NCI-H510A (cell line): ENCODE data around the gene METTL17.
"Not testable (repeated sequence)": the region's sequence is repeated elsewhere in the genome, so short reads cannot be mapped to it uniquely, and the experiment has no call there.

Experiments
- DNase-seq: peaks from one replicate; lab custom pipeline; 2025; lab: John Stamatoyannopoulos, UW

Gene METTL17

DNA sequence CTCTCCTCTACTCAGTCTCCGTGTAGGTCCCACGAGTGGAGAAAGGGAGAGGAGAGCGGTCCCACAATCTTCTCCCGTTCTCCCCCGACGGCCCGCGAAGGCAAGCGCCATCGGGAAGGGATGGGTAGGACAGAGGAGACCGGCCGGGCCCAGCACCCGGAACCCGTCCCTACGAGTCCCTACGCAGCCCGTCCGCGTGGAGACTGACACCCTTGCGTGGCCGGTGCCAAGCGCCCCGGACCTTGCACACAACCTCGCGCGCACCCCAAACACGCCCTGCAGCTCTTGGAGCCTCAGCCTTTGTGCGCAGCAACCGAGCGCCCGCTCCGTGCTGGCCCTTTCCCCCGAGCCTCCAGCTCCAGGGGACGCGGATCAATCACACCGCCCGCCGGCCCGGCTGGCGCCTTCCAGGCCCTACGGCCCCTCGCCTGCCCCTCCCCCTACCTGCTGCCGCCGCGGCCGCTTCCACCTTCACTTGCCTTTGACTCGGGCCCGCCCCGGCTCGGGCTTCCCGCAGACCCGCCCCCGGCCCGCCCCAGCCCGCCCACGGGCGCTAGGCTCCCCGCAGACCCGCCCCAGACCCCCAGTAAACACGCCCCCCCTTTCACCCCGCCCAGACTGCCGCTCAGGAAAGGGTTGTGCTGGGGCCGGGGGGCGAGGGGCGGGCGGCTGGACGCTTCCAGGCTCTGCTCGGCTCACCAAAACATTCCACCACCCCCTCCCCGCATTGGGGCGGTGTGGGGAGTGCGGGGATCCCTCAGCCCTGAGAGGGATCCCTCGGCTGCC, 35.0 kb downstream of the METTL17 start, which contains the start of gene NDRG2:
NDRG2 (minus strand) TSS at position 477 of the 786 bp plus-strand sequence. CDS start 1,746 bp downstream, outside the sequence.
- DNase-seq, result no peak

GRCh38 chr14:21025371-21026273, 35.8 kb downstream of the METTL17 start:
- no peak for DNase-seq

GRCh38 chr14:21026274-21026987, 36.7 kb downstream of the METTL17 start:
- no peak for DNase-seq

GRCh38 chr14:21026988-21027315, 37.2 kb downstream of the METTL17 start:
- no peak for DNase-seq

DNA sequence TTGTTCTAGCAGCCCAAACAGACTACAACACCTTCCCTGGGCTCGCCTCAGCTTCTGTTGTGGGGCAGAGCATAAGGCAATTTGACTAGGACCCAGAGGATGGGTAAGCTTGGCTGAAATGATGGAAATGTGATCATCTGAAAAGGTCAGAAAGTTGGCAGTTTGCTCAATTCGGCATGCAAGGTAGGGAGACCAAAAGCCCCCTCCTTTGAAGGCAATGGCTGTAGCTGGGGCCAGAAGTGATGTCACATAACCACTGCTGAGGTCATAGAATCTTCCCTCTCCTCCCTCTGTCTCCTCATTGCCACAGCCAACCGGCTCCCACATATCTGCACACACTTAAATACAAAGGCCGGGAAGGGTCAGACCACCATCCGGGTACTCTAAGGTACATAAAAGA, 40.1 kb downstream of the METTL17 start, which contains the start of gene TPPP2:
TPPP2 (plus strand) TSS at position 301 of the 400 bp plus-strand sequence. CDS start 365 bp downstream, outside the sequence.
- no peak for DNase-seq

DNA sequence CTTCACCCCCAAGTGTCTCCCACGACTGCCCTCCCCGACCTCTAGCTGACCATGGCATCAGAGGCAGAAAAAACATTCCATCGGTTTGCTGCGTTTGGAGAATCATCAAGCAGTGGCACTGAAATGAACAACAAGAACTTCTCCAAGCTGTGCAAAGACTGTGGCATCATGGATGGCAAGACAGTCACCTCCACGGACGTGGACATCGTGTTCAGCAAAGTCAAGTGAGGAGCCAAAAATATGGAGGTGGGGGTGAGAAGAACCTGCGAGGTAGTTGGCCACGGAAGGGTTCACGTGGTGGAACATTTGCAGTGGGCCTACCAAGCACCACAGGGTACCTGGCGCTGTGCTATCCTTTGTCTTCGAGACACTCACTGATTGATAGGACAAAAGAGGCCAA, 40.8 kb downstream of the METTL17 start:
- DNase-seq, result no peak

DNA sequence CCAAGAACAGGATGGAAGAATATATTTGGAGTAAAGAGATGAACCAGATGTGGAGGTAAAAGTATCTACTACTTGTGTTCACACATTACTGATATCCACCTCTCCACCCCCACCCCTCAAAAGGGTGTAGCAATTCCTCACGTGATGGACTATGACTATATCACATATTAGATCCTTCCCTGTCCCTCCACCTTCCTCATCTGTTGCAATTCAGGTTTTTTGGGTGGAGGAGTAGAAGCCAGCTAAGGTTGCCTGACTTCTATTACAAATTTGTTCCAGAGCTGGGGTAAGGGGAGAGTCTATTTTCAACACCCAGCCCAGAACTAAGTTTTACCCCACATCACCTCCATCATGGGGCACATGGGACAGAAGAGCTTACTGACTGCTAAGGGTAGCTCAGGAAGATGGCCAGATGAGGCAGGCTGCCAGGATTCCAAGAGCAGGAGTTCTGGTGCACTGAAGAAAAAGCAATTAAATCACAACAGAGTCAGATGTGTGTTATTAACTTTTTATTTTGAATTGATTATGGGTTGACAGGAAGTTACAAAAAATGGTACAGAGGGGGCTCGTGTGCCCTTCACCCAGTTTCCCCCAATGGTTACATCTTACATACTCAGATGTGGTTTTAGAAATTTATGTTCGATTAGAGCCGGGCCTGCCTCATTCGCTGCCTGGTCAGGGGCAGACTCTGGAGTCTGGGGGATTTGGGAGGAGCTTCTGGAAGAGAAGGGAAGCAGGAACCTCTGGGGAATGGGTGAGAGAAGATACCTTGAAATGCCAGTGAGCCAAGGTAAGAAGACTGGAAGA, 42.7 kb downstream of the METTL17 start:
- no peak for DNase-seq

DNA sequence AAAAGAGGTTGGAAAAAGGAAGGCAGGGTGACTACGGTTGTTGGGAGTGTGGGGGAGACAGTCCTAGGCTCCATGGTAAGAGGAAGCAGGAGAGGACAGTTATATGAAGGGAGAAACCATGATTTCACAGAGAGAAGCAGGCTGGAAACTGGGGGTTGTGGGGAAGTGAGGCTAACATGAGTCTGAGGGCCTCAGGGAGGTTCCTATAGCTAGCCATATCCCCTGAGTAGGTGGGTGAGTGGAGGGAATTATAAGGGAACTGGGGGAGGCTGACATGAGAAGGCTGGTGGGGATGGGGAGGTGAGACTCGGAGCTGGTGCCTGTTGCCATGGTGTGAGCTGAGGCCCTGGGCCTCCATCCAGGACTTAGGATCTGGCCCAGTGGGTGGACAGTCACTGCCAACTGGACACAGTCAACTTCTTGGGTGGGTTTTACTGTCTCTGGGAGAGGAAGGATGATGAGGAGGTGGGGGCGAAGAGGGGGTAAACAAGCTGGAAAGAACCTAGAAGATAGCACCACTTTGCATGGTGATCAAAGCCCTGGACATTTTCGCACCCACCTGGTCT, 43.4 kb downstream of the METTL17 start:
- DNase-seq, result no peak

- no peak for DNase-seq
Observed at GRCh38 chr14:21034707-21035106, 44.9 kb downstream of the METTL17 start, which contains the start of gene RNASE13. Gene RNASE13, minus strand, starts transcription at chr14:21034807. Its CDS starts 519 bp downstream, at chr14:21034288.

DNA sequence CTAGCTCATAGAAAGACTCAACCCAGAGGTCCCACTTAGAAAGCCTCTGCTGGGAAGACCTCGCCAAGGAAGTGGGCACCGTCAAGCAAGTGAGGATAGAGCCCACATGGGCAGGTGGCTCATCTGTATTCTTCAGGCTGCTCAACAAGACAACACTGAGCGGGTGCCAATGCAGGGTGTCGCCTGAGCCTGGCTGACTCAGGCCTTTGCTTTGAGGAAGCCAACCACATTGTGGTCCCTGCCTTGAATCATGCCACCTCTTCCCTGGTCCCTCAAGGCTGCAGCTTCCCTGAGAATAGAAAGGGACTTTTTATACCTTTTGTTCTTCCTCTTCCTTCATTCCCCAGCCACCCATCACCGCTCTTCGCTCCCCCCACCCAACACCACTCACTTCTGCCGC, 47.0 kb downstream of the METTL17 start:
- no peak for DNase-seq

DNA sequence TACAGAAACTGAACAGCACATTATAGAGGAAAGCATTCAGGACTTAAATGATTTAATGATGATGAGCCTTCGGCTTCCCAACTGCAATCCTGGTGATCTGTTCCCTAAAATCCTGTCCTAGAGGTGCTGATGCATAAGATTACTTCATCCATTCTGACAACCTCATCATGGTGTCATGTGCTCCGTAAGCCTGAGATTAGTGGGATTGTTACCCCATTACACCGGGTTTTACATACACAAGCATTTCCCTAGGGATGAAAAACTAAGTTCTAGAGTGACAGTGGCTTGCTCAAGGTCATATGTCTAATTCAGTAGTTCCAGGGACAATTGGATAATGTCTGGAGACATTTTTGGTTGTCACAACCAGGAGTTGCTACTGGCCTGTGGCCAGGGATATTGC, 47.4 kb downstream of the METTL17 start:
- no peak for DNase-seq

DNA sequence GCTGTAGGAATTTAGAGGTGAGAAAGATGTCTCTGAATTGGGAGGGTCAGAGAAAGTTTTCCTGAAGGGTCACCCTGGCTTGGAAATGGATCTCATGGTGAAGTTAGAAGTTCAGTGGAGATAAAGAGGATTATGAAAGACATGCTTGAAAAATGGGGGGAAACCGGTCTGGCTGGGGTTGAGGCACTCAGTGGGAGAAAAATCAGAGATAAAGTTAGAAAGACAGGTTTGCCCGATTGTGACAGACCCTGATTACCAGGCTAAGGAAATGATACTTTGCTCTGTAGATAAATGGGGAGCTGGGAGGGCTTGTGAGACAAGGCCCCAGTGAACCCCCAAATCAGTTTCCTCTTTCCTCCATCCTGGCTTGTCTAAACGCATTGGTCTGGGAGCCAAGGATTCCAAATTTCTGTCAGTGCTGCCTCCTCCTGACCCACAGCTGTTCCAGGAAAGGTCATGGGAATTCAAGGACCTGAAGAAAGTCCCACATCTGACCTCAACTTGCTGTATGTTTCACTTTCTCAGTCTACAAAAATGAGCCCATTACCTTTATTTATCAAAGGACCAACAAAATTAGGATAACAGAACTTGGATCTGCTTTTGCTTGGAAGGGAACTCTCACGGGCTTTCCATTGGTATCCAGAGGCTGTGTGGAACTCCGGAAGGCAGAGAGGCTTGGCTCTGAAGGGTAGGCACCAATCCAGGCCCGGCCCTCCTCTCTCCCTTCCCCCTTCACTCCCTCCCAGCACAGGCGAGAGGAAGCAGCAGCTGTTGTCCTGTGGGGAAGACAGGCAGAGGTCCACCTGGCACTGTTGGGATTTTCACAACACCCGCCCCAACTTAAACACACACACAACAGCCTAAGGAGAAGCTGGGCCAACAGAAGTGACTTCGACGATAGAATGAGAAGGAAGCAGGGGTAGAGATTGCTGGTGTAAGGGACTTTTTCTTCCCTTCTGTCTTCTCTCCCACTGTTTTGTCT, 49.0 kb downstream of the METTL17 start:
- peak; percentile 12 for DNase-seq

DNA sequence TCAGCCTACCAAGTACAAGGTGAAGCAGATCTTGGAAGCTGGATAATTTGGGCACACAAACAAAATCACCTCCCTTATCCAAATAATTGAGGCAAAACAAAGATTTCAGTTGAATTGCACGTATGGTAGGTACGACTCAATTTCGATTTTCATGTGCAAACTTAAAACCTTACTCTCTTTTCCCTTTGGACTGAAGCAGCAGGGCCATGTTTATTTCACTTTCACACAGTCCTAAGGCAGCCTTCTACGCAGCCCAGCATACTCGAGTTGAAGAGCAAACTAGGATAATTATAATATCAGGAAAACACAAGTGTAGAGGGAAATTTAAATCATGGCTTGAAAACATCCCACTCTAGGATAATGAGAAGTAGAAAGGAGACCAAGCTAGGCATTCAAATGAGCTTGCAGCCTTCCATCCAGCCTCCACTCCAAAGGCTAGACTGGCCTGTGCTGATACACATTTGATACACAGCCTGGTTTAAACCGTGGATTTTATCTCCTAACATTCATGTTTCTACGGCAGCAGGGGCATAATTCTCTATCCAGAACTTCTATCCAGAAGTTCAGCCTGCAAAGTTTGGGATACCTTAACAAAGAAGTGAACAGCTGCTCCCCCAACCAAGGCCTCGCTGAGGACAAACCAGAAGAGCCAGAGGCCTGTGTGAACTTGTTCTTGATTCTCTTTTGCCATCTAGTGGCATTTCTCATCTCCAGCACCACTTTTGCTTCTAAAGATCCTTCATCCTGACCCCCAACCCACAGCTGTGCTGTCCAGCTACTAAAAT, 50.0 kb downstream of the METTL17 start:
- no peak for DNase-seq

- no peak for DNase-seq
Observed at GRCh38 chr14:21040370-21040925, 50.7 kb downstream of the METTL17 start.

DNA sequence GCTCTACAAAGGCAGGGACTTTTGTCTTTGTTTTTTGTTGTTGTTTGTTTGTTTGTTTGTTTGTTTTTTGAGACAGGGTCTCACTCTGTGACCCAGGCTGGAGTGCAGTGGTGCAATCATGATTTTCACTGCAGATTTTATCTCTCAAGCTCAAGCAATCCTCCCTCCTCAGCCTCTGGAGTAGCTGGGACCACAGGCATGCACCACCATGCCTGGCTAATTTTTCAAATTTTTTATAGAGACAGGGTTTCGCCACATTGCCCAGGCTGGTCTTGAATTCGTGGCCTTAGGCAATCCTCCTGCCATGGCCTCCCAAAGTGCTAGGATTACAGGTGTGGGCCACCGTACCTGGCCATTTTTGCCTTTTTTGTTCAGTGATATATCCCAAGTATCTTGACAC, 51.2 kb downstream of the METTL17 start:
- DNase-seq, result not testable (repeated sequence)

DNA sequence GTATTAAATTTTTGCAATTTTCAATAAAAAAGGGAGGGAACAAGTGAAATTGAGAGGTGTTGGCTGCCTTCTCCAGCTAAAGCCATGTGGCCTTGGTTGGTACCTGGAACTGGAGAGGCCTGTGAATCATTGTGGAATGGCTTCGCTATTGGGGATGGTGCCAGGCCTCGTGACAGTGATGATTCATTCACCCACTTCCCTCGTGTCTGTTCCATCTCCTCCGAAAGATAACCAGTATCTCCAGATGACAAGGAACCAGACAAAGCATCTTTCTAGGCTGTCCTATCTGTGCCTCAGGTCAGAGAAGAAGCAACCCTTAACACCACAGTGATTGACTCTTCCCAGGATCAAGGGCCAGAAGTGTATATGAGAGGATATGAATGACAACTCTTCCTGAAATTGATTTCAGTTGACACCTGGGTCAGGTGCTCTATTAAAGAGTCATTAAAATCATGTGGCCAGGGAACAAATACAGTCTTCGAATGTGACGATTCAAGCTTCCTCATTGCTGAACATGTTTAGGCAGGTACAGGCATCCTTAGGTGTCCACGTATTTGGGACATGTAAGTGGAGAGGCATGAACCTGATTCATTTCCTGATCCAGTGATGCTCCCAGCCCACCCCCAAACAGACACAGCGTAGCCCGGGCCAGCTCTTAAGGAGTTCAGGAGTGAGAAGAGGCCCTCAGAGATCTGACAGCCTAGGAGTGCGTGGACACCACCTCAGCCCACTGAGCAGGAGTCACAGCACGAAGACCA, 52.1 kb downstream of the METTL17 start, which contains the start of gene RNASE7:
RNASE7 (plus strand) TSS at position 687 of the 758 bp plus-strand sequence. CDS start 631 bp downstream, outside the sequence.
- no peak for DNase-seq

- no peak for DNase-seq
Observed at GRCh38 chr14:21042918-21043317, 53.1 kb downstream of the METTL17 start.
